ENCODE measurements around the gene IFT74. TPM values are rescaled to one million over a fixed set of nuclear protein-coding genes. Genes with fewer than 3 reads are reported as not detected.

IFT74 gene
- total RNA-seq, 1 donor from 2014 or later, result 19.0 TPM

DNA sequence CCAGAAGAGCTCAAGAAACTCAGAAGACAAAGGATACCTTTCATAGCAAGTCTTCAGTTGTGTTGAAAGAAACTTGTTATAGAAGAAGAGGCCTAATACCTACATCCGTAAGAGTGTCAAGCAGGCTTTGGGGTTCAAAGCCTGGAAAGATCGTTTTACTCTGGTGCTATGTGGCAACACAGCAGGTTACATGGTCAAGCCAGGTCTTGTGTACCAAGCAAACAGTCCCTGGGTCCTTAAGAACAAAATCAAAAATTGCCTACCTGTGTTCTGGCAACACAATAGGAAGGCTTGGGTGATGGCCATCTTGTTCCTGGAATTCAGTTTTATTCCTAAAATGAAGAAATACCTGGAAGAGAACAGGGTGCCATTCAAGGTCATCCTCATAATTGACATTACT is 81.3 kb downstream of the IFT74 start:
- Mint-ChIP-seq H3K9me3 (no peaks in the 10 kb centered on the region), H3K4me1 (no peaks in the 10 kb centered on the region), H3K27ac (ENCODE audit: unreplicated experiment) (no peak overlapping the region)

DNA sequence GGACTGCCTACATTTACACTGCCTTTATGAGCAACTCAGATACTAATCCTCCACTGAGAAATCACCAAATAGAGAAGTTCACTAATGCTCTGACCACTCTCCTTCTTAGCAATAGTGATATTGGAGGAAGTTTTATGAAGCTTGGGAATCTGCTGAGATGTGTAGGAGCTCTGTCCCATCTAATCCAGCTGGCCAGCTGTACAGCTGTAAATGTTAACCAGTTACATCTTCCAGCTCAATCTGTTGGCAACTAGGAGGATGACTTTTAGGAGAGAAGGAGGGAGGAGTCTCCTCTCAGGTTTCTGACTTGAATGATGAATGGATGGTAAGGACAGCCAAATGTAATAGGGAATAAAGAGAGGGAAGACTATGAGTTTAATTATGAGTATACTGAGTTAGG is 85.5 kb downstream of the IFT74 start:
- TF ChIP-seq, protein P1, sequence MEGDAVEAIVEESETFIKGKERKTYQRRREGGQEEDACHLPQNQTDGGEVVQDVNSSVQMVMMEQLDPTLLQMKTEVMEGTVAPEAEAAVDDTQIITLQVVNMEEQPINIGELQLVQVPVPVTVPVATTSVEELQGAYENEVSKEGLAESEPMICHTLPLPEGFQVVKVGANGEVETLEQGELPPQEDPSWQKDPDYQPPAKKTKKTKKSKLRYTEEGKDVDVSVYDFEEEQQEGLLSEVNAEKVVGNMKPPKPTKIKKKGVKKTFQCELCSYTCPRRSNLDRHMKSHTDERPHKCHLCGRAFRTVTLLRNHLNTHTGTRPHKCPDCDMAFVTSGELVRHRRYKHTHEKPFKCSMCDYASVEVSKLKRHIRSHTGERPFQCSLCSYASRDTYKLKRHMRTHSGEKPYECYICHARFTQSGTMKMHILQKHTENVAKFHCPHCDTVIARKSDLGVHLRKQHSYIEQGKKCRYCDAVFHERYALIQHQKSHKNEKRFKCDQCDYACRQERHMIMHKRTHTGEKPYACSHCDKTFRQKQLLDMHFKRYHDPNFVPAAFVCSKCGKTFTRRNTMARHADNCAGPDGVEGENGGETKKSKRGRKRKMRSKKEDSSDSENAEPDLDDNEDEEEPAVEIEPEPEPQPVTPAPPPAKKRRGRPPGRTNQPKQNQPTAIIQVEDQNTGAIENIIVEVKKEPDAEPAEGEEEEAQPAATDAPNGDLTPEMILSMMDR (conservative IDR thresholded peaks at IDR 0.05), result no peak
- no peaks in the 10 kb centered on the region for H3K4me1 Mint-ChIP-seq
- no peak for DNase-seq (ENCODE audit: low read depth, low spot score)
- peaks cover 5% of the 10 kb centered on the region for H3K36me3 Mint-ChIP-seq (ENCODE audit: low read depth)
- H3K9me3 Mint-ChIP-seq, result no peaks in the 10 kb centered on the region
- H3K27ac Mint-ChIP-seq (ENCODE audit: unreplicated experiment), result no peak overlapping the region
- no peak overlapping the region for H3K4me3 Mint-ChIP-seq
- no peaks in the 10 kb centered on the region for H3K27me3 Mint-ChIP-seq (ENCODE audit: low read depth)

More for the DNA sequence above, 81.3 kb downstream of the IFT74 start:
- TF ChIP-seq, protein P1 (conservative IDR thresholded peaks at IDR 0.05), result no peak
- Mint-ChIP-seq H3K27me3 (ENCODE audit: low read depth) (no peaks in the 10 kb centered on the region), H3K36me3 (ENCODE audit: low read depth) (peaks cover 8% of the 10 kb centered on the region), H3K4me3 (no peak overlapping the region)
- DNase-seq (ENCODE audit: low read depth, low spot score), result no peak

DNA sequence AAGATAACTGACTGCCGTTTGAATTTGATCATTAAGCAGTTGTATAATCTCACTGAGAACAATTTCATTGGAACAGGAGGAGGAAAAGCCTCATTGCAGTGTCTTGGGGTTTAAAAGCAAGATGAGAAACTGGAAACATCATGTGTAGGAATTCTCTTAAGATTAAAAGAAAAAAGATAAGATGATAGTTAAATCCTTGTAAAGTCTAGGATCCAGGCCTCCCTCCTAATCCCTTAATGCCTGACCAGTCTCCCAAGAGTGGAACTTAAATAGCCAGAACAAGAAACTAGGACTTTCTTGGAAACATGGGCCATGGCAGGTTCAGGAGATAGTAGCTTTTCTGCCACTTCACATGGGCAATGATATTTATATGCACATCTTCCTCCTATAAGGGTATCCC is 86.3 kb downstream of the IFT74 start:
- Mint-ChIP-seq H3K27ac (ENCODE audit: unreplicated experiment) (no peak overlapping the region), H3K27me3 (ENCODE audit: low read depth) (no peaks in the 10 kb centered on the region), H3K9me3 (no peaks in the 10 kb centered on the region), H3K36me3 (ENCODE audit: low read depth) (peaks cover 2% of the 10 kb centered on the region), H3K4me1 (no peaks in the 10 kb centered on the region), H3K4me3 (no peak overlapping the region)
- TF ChIP-seq, protein P1 (conservative IDR thresholded peaks at IDR 0.05), result no peak
- no peak for DNase-seq (ENCODE audit: low read depth, low spot score)

DNA sequence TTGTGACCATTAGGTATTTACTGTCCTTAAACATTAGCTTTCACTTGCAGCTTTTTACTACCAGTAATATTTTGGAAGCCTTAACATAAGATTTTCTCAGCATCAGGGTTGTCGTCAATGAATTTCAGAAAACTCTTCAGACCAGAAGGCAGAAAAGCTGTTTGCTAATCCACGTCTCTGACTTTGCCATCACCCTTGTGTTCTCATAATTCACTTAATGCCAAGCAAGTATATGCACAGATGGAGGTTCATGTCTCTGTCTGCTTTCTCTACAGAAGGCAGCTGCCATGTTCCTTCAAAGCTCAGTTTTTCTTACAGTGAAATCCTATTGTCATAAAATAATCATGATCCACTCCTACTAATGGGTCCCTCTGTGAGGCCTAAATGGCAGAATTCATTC is 87.0 kb downstream of the IFT74 start:
- Mint-ChIP-seq H3K36me3 (ENCODE audit: low read depth) (peaks cover 2% of the 10 kb centered on the region), H3K27ac (ENCODE audit: unreplicated experiment) (no peak overlapping the region), H3K4me1 (no peaks in the 10 kb centered on the region), H3K27me3 (ENCODE audit: low read depth) (no peaks in the 10 kb centered on the region), H3K4me3 (no peak overlapping the region), H3K9me3 (no peaks in the 10 kb centered on the region)
- TF ChIP-seq, protein P1 (conservative IDR thresholded peaks at IDR 0.05), result no peak
- no peak for DNase-seq (ENCODE audit: low read depth, low spot score)

DNA sequence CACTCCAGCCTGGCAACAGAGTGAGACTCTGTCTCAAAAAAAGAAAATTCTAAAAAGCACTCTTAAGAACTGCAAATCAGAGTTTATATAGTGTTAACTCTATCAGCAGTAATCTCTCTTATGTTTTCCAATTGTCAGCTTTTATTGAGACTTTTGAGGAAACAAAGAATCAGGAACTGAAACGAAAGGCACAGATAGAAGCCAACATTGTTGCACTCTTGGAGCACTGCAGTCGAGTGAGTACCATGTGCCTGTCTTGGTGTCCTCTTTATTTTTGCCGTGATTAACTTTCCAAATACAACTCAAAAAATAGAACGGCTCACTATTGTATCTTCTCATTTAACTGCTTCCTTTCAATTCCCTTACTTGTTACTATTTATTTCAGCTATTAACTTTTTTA is 90.9 kb downstream of the IFT74 start:
- Mint-ChIP-seq H3K36me3 (ENCODE audit: low read depth) (peaks cover 15% of the 10 kb centered on the region), H3K27me3 (ENCODE audit: low read depth) (no peaks in the 10 kb centered on the region), H3K4me3 (no peak overlapping the region), H3K27ac (ENCODE audit: unreplicated experiment) (no peak overlapping the region), H3K4me1 (no peaks in the 10 kb centered on the region), H3K9me3 (no peaks in the 10 kb centered on the region)
- TF ChIP-seq, protein P1 (conservative IDR thresholded peaks at IDR 0.05), result no peak
- DNase-seq (ENCODE audit: low read depth, low spot score), result no peak

All from neural crest cell (in vitro differentiated cells).